ENCODE data around the gene PEDS1.

The PEDS1 gene

DNA sequence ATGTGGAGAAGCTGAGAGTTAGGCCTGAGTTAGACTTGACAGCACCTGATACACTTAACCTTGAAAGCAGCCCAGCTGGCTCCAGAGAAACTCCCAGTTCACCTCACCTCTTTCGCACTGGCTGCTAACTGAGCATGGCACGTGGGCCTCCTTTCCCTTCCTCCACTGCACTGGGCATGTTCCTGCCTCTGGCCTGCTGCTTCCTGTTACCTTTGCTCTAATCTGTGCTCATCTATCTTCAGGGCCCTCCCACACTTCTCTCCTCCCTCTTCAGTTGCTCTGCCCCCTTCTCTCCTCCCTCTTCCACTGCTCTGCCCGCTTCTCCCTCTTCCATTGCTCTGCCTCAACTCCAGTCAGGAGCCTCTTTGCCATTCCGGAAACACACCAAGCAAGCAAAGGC, 26.9 kb downstream of the PEDS1 start:
- DNase-seq (ENCODE audit: insufficient read length) (no peak), FAIRE-seq (no peak)
- TF ChIP-seq TAF1 (IDR thresholded peaks at IDR 0.05; ENCODE audit: borderline replicate concordance, low read depth, low read length) (no peak), POLR2AphosphoS5 (IDR thresholded peaks at IDR 0.05; ENCODE audit: low read depth, low read length) (no peak), POLR2A (IDR thresholded peaks at IDR 0.05; ENCODE audit: low read depth, low read length) (no peak)

DNA sequence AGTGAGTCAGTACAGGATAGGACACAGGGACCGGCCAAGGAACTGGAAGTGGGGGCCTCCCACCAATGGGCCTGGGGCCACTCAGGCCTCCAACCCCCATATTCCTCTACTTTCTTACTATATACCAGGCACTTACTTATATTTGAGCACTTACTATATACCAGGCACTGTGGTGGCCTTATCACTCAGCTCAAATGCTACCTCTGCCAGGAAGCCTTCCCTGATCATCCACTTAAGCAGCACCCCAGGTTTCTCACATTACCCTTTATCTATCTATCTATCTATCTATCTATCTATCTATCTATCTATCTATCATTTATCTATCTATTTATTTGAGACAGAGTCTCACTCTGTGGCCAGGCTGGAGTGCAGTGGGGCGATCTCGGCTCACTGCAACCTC, 28.2 kb downstream of the PEDS1 start:
- FAIRE-seq: no peak
- TF ChIP-seq POLR2AphosphoS5 (IDR thresholded peaks at IDR 0.05; ENCODE audit: low read depth, low read length) (no peak), POLR2A (IDR thresholded peaks at IDR 0.05; ENCODE audit: low read depth, low read length) (no peak), TAF1 (IDR thresholded peaks at IDR 0.05; ENCODE audit: borderline replicate concordance, low read depth, low read length) (no peak)
- no peak for DNase-seq (ENCODE audit: insufficient read length)

DNA sequence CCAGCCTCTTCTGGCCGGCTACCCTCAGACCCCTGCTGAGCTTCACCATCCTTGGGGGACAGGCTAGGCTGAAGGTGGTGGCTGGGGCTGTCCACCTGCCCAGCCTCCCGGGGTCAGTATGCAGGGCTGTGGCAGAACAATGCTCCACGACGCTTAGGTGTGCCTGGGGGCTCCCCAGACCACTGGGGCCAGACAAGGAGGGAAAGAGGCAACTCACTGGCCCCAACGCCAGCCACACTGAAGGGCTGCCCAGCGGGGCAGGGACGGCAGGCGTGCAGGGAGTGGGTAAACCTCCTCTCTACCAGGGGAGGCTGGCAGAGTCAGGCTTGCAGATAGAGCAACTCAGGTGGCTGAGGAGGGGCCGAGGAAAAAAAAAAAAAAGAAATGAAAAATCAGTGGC, 29.0 kb downstream of the PEDS1 start:
- no peak for FAIRE-seq
- DNase-seq (ENCODE audit: insufficient read length): no peak
- no peak for TF ChIP-seq POLR2AphosphoS5 (IDR thresholded peaks at IDR 0.05; ENCODE audit: low read depth, low read length)
- TF ChIP-seq POLR2A (IDR thresholded peaks at IDR 0.05; ENCODE audit: low read depth, low read length): no peak

DNA sequence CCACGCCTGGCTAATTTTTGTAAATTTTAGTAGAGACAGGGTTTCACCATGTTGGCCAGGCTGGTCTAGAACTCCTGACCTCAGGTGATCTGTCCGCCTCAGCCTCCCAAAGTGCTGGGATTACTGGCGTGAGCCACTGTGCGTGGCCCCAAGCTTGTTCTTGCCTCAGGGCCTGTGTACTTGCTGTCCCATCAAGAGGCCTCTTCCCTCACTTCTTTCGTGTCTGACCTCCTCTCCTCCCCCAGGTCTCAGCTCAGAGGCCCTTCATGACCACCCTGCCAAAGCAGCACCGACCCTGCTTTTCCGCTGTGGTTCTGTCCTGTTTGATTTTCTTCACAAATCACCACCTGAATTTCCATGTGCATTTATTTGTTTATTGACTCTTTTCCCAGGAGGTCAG, 30.1 kb downstream of the PEDS1 start:
- no peak for FAIRE-seq

DNA sequence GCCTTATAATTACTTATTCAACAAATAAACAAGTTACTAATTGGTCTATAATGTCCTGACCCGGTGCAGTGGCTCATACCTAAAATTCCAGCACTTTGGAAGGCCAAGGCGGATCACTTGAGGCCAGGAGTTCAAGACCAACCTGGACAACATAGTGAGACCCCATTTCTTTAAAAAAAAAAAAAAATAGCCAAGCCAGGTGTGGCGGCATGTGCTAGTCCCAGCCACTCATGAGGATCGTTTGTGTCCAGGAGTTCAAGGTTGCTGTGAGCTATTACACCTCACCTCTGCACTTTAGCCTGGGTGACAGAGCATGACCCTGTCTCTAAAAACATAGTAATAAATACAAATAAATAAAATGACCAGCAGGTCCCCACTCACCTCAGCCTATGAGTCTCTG, 30.8 kb downstream of the PEDS1 start:
- TF ChIP-seq POLR2AphosphoS5 (IDR thresholded peaks at IDR 0.05; ENCODE audit: low read depth, low read length): no peak
- no peak for TF ChIP-seq POLR2A (IDR thresholded peaks at IDR 0.05; ENCODE audit: low read depth, low read length)
- DNase-seq (ENCODE audit: insufficient read length) (no peak), FAIRE-seq (no peak)

More for the DNA sequence above, 30.1 kb downstream of the PEDS1 start:
- DNase-seq (ENCODE audit: insufficient read length): no peak
- TF ChIP-seq POLR2AphosphoS5 (IDR thresholded peaks at IDR 0.05; ENCODE audit: low read depth, low read length) (no peak), TAF1 (IDR thresholded peaks at IDR 0.05; ENCODE audit: borderline replicate concordance, low read depth, low read length) (no peak), POLR2A (IDR thresholded peaks at IDR 0.05; ENCODE audit: low read depth, low read length) (no peak)

DNA sequence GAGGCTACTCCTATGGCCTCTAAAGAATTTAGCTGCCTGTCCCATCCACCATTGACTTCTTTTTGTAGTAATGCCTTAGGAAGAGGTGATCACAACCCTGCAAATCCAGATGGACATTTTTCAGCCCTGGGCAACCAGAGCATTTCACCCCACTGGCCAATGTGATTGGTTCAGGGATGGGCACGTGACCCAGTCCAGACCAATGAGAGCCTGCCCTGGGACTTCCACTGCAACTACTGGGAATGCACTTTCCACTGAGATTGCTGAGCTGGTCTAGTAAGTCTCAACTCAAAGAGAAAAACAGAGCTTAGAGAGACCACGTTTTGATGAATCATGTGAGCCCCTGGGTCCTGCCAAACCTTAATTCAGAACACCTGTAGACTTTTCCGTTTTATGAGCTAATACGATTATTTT, 31.7 kb downstream of the PEDS1 start:
- DNase-seq (ENCODE audit: insufficient read length): no peak
- TF ChIP-seq TAF1 (IDR thresholded peaks at IDR 0.05; ENCODE audit: borderline replicate concordance, low read depth, low read length) (no peak), POLR2AphosphoS5 (IDR thresholded peaks at IDR 0.05; ENCODE audit: low read depth, low read length) (no peak), POLR2A (IDR thresholded peaks at IDR 0.05; ENCODE audit: low read depth, low read length) (no peak)
- no peak for FAIRE-seq

DNA sequence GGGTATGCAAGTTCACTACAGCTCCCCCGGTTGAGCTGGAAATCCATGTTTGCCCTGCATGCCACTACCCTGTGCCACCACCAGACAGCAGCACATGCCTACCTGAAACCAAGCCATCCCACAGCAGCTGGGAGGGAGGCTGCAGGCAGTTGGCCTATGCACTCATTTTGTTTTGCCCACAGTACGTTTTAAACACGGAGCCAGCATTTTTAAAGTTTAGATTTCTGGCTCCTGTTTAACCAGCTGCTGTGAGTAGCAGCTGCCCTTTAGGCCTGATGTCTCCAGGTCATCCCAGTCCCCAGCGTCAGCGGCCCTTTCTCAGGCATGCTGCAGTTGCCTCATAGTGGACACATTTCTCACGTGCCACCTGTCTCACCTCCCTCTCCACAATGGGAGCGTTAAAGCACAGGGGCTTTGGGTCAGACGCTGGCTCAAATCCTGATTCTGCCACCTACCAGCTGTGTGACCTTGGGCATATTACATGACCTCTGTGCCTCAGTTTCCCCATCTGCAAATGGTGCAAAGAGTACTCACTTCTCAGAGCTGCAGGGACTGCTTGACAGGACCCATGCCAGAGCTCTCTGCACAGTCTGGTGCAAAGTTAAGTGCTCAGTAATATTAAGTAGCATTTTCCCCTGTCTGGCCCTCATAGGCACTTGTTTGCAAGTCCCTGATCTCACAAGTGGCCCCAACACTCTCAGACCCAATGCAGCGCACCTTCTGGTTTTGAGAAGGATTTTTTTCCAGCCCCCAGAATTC, 32.4 kb downstream of the PEDS1 start:
- DNase-seq (ENCODE audit: insufficient read length) (no peak), FAIRE-seq (no peak)
- no peak for TF ChIP-seq TAF1 (IDR thresholded peaks at IDR 0.05; ENCODE audit: borderline replicate concordance, low read depth, low read length)
- no peak for TF ChIP-seq POLR2AphosphoS5 (IDR thresholded peaks at IDR 0.05; ENCODE audit: low read depth, low read length)

DNA sequence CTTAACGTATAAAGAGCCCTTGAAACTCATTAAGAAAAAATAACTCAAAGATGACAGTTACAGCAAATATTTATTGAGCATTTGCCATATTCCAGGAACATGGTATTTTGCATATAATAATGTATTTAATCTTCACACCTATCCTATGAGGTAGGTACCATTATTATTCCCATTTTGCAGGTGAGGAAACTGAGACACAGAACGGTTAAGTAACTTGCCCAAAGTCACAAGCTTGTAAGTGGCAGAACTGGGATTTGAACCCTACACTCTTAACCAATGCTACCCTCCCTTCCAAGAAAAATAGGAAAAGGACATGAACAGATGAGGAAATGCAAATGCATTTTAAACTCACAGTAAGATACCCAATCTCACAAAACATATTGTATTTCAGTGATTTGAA, 35.3 kb downstream of the PEDS1 start:
- TF ChIP-seq POLR2AphosphoS5 (IDR thresholded peaks at IDR 0.05; ENCODE audit: low read depth, low read length): no peak
- TF ChIP-seq POLR2A (IDR thresholded peaks at IDR 0.05; ENCODE audit: low read depth, low read length): no peak
- DNase-seq (ENCODE audit: insufficient read length) (no peak), FAIRE-seq (no peak)

DNA sequence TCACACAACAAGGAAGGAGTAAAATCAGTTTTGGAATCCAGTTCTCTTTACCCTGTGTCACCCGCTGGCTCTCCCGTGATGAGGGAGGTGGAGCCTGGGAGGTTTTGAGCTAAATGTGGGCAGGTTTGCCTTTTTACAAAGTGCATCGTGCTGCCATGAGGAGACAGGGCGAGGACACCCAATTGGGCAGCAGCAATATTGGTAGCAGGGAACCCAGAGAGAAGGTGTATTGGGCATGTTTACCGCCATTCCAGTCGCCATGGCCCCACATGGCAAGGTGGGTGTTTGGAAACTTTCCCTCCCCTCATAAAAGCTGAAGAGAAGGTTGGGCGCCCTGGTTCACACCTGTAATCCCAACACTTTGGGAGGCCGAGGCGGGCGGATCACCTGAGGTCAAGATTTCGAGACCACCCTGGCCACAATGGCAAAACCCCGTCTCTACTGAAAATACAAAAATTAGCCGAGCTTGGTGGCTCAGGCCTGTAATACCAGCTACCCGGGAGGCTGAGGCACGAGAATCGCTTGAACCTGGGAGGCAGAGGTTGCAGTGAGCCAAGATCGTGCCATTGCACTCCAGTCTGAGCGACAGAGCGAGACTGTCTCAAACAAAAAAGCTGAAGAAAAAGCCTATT, 37.0 kb downstream of the PEDS1 start:
- TF ChIP-seq TAF1 (IDR thresholded peaks at IDR 0.05; ENCODE audit: borderline replicate concordance, low read depth, low read length) (no peak), POLR2A (IDR thresholded peaks at IDR 0.05; ENCODE audit: low read depth, low read length) (no peak), POLR2AphosphoS5 (IDR thresholded peaks at IDR 0.05; ENCODE audit: low read depth, low read length) (no peak)

DNA sequence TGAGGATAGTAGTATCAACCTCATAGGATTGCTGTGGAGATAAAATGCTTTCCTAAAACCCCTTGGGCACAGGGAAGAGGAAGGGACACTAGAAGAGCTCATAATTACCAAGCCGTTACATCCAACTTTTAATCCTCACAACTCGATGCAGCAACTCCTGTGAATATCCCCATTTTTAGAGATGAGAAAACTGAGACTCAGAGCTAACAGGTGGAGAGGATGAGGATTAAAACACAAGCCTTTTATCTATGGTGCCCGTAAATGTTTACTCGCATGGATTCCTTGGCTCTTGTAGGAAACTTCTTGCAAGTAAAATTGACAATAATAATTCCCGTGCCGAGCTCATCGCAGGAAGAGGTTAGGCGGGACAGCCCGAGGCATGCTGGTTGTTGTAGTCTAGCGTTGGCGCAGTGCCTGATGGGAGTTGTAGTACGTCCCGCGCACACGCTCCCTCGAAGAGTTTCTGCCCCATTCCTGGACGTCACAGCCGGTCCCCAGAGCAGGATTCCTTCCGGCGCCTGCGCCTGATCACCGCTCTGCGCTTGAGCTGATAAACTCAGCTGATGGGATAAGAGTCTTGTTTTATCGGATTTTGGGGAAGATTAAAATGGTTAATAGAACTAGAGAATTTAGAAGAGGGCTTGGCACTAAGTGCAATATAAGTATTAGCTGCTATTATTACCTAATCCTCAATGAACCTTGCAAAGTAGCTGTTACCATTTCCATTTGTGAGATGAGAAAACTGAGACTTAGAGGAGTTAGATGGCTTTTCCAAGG, 37.7 kb downstream of the PEDS1 start:
- TF ChIP-seq POLR2A (IDR thresholded peaks at IDR 0.05; ENCODE audit: low read depth, low read length) (peak; percentile 67; the same call in 1 of the 2 replicates), TAF1 (IDR thresholded peaks at IDR 0.05; ENCODE audit: borderline replicate concordance, low read depth, low read length) (no peak), POLR2AphosphoS5 (IDR thresholded peaks at IDR 0.05; ENCODE audit: low read depth, low read length) (peak; percentile 66; the same call in 1 of the 2 replicates)
- DNase-seq (ENCODE audit: insufficient read length): peak; percentile 71
- peak; percentile 91 for FAIRE-seq

More for the DNA sequence above, 37.0 kb downstream of the PEDS1 start:
- DNase-seq (ENCODE audit: insufficient read length) (no peak), FAIRE-seq (no peak)

DNA sequence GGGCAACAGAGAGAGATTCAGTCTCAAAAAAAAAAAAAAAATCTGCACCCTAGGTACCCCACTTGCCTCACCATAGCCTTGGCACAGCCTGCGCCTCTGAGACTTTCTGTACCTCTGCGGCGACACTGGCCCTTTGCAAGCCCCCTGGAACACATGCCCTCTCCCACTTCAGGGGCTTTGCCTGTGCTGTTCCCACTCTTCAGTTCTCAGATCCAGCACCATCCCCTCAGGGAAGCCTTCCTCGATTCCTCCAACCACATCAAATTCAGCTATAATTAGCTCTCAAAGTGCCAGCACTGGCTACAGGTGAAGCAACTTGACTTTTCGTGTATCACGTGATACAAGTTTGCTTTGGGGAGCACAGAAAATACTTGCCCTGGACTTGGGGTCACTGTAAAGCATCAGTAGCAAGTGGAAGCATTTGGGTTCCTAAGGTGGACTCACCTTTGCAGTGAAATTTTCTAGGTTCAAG, 38.4 kb downstream of the PEDS1 start:
- DNase-seq (ENCODE audit: insufficient read length): no peak
- no peak for FAIRE-seq
- TF ChIP-seq TAF1 (IDR thresholded peaks at IDR 0.05; ENCODE audit: borderline replicate concordance, low read depth, low read length) (no peak), POLR2AphosphoS5 (IDR thresholded peaks at IDR 0.05; ENCODE audit: low read depth, low read length) (no peak), POLR2A (IDR thresholded peaks at IDR 0.05; ENCODE audit: low read depth, low read length) (no peak)
